ENCODE results near the gene SPECC1L. TPM values are rescaled to one million over a fixed set of nuclear protein-coding genes. Genes with fewer than 3 reads are reported as not detected.
A peak's percentile ranks its signal among the peaks of the same experiment; 100 is the strongest.

SPECC1L gene
- total RNA-seq, 6 donors from 2014 or later = 37.7 to 80.6 (median 62.3) TPM

DNA sequence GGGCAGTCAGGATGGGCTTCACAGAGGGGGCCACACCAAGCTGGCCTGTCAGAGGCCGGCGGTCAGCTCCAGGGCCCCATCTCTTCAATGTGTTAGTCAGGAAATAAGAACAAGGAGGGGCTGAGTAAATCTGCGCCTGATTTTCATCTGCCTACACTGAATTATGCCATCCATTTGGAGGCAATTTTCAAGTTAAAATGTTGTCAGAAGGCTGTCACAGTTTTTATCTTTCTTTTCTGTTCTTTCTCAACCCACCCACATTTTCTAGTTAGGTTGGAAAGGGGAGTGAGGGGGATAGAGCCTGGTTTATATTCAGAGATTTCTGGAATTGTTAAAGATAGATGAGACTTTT lies 175.6 kb downstream of the SPECC1L start:
- Histone ChIP-seq H3K36me3 (peaks cover 0 to 11% (median 8%) of the 10 kb centered on the region in 4 donors), H3K9me3 (no peaks in the 10 kb centered on the region), H3K4me3 (no peak overlapping the region), H3K27ac (no peak overlapping the region), H3K4me1 (peaks cover 0 to 21% (median 6%) of the 10 kb centered on the region in 4 donors), H3K27me3 (no peaks in the 10 kb centered on the region)
- no peak for TF ChIP-seq EP300 (IDR thresholded peaks at IDR 0.05)
- no peak for TF ChIP-seq POLR2A (IDR thresholded peaks at IDR 0.05)
- TF ChIP-seq, protein P1, sequence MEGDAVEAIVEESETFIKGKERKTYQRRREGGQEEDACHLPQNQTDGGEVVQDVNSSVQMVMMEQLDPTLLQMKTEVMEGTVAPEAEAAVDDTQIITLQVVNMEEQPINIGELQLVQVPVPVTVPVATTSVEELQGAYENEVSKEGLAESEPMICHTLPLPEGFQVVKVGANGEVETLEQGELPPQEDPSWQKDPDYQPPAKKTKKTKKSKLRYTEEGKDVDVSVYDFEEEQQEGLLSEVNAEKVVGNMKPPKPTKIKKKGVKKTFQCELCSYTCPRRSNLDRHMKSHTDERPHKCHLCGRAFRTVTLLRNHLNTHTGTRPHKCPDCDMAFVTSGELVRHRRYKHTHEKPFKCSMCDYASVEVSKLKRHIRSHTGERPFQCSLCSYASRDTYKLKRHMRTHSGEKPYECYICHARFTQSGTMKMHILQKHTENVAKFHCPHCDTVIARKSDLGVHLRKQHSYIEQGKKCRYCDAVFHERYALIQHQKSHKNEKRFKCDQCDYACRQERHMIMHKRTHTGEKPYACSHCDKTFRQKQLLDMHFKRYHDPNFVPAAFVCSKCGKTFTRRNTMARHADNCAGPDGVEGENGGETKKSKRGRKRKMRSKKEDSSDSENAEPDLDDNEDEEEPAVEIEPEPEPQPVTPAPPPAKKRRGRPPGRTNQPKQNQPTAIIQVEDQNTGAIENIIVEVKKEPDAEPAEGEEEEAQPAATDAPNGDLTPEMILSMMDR (IDR thresholded peaks at IDR 0.05) = no peak
- TF ChIP-seq POLR2AphosphoS5 (IDR thresholded peaks at IDR 0.05) = no peak
- ATAC-seq (ENCODE audit: low FRiP score in 2 of 2) (no peak), DNase-seq (no peak)
- WGBS, 2 donors = 82 to 86% methylated on average over 3 of the region's 3 CpGs

GRCh38 chr22:24450610-24451009 lies 180.0 kb downstream of the SPECC1L start:
- Histone ChIP-seq H3K4me1 (peaks cover 5 to 19% (median 11%) of the 10 kb centered on the region in 4 donors), H3K27me3 (no peaks in the 10 kb centered on the region), H3K36me3 (no peaks in the 10 kb centered on the region), H3K9me3 (no peaks in the 10 kb centered on the region), H3K4me3 (no peak overlapping the region), H3K27ac (peak overlapping the region in 1 of 4 donors; percentile 13)
- ATAC-seq (ENCODE audit: low FRiP score in 2 of 2) (no peak), DNase-seq (no peak)
- TF ChIP-seq EP300 (IDR thresholded peaks at IDR 0.05) (no peak), POLR2A (IDR thresholded peaks at IDR 0.05) (no peak), POLR2AphosphoS5 (IDR thresholded peaks at IDR 0.05) (no peak)
- TF ChIP-seq, protein P1 (IDR thresholded peaks at IDR 0.05) = no peak
- WGBS, 2 donors = 25 to 64% methylated on average over 1 of the region's 1 CpG

- DNase-seq = no peak
- Histone ChIP-seq H3K27ac (no peak overlapping the region), H3K36me3 (no peaks in the 10 kb centered on the region), H3K9me3 (no peaks in the 10 kb centered on the region), H3K4me3 (no peak overlapping the region), H3K4me1 (peaks cover 7 to 22% (median 14%) of the 10 kb centered on the region in 4 donors), H3K27me3 (no peaks in the 10 kb centered on the region)
- TF ChIP-seq, protein P1 (IDR thresholded peaks at IDR 0.05) = no peak
- TF ChIP-seq POLR2AphosphoS5 (IDR thresholded peaks at IDR 0.05) = no peak
- no peak for TF ChIP-seq EP300 (IDR thresholded peaks at IDR 0.05)
- no peak for TF ChIP-seq POLR2A (IDR thresholded peaks at IDR 0.05)
- no peak for ATAC-seq (ENCODE audit: low FRiP score in 2 of 2)
Observed at GRCh38 chr22:24451162-24451561, 180.5 kb downstream of the SPECC1L start.

DNA sequence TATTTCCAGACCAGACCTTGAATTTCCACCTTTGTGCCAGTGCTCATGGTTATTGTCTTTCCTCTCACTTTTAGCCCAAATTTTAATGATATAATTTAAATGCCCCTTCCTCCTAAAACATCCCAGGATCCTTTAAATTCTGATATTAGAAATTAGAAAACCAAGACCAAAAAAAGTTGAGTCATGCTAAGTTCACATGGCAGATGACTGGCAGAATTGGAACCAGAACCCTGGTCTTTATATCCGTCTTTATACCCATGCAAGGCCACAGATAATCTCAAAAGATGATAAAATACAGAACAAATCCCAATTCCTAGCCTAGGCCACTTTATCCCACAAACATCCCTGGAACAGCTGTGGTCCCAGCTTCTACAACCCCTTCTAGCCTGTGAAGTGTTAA lies 183.2 kb downstream of the SPECC1L start:
- no peak for DNase-seq
- no peak for TF ChIP-seq EP300 (IDR thresholded peaks at IDR 0.05)
- TF ChIP-seq, protein P1 (IDR thresholded peaks at IDR 0.05) = no peak
- TF ChIP-seq POLR2A (IDR thresholded peaks at IDR 0.05) = no peak
- no peak for TF ChIP-seq POLR2AphosphoS5 (IDR thresholded peaks at IDR 0.05)

DNA sequence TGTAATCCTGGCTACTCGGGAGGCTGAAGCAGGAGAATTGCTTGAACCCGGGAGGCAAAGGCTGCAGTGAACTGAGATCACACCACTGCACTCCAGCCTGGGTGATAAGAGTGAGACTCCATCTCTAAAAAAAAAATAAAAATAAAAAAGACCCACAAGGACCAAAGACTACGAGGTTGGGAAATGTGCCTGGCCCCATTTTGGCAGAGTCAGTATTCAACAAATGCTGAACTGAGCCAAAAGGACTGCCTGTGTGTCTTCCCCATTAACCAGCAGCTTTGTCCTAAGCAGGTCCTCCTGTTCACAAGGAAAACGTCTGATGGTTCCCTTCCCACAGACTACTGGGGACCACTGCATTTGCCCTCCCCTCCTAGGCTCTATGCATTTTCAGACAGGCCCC lies 184.4 kb downstream of the SPECC1L start:
- Histone ChIP-seq H3K27ac (no peak overlapping the region), H3K27me3 (no peaks in the 10 kb centered on the region), H3K4me3 (no peak overlapping the region), H3K4me1 (peaks cover 12 to 25% (median 22%) of the 10 kb centered on the region in 4 donors), H3K36me3 (no peaks in the 10 kb centered on the region), H3K9me3 (no peaks in the 10 kb centered on the region)
- TF ChIP-seq POLR2A (IDR thresholded peaks at IDR 0.05) = no peak
- no peak for TF ChIP-seq EP300 (IDR thresholded peaks at IDR 0.05)
- TF ChIP-seq, protein P1 (IDR thresholded peaks at IDR 0.05) = no peak
- TF ChIP-seq POLR2AphosphoS5 (IDR thresholded peaks at IDR 0.05) = no peak
- DNase-seq (no peak), ATAC-seq (ENCODE audit: low FRiP score in 2 of 2) (no peak)
- 69 to 73% methylated on average over 4 of the region's 4 CpGs for WGBS, 2 donors

More for the DNA sequence above, 183.2 kb downstream of the SPECC1L start:
- WGBS, 2 donors = 87 to 91% methylated on average over 1 of the region's 1 CpG
- Histone ChIP-seq H3K9me3 (no peaks in the 10 kb centered on the region), H3K36me3 (no peaks in the 10 kb centered on the region), H3K4me1 (peaks cover 8 to 23% (median 17%) of the 10 kb centered on the region in 4 donors), H3K27me3 (no peaks in the 10 kb centered on the region), H3K27ac (no peak overlapping the region), H3K4me3 (no peak overlapping the region)
- no peak for ATAC-seq (ENCODE audit: low FRiP score in 2 of 2)

All from upper lobe of left lung (tissue), 6 donors.